B cell (primary cell): ENCODE measurements around the gene TRAPPC1. TPM values are rescaled to one million over a fixed set of nuclear protein-coding genes. Genes with fewer than 3 reads are reported as not detected.
"Not testable (repeated sequence)": the region's sequence is repeated elsewhere in the genome, so short reads cannot be mapped to it uniquely, and the experiment has no call there.

Experiments
- ATAC-seq: fragments of 200-7000 bp; cut with Tn5 transposase; one replicate; pipeline ENCODE4 v1.10.0; 2021; ENCODE audit warnings: low read depth, mild to moderate bottlenecking, moderate number of reproducible peaks, moderate library complexity
- CTCF ChIA-PET: fragments of 350-600 bp; sonication (Branson Sonifier 250); formaldehyde crosslinking; loops from one replicate; lab custom pipeline; 2021; ENCODE audit warnings: antibody characterized with exemption, inconsistent platforms; lab: Charles Lee
- POLR2A ChIA-PET: fragments of 350-600 bp; sonication (Branson Sonifier 250); formaldehyde crosslinking; loops from one replicate; lab custom pipeline; 2021; ENCODE audit warnings: antibody characterized with exemption; lab: Charles Lee
- DNase-seq: peaks from one replicate; pipeline ENCODE4 v3.0.0; 2013
- H2AFZ ChIP-seq: 2 replicates; pipeline ENCODE4 v1.6.1; 2012; ENCODE audit warnings: mild to moderate bottlenecking, low read depth, low read length; ENCODE audit not compliant: insufficient read depth, poor library complexity, severe bottlenecking
- H3K27ac ChIP-seq, 2 donors: 1 replicate in 1 of 2; 2 replicates in 1 of 2; pipeline ENCODE4 v1.5.1; 2012 to 2013; ENCODE audit warnings: low read length in 2 of 2, mild to moderate bottlenecking in 2 of 2, moderate library complexity in 1 of 2
- H3K27me3 ChIP-seq, 4 experiments: fragments of 200-600 bp in 1 of 4; sonication (generic) in 1 of 4; replicated peaks in 1 of 4; 1 replicate in 2 of 4; 2 replicates in 2 of 4; pipeline versions ENCODE4 v1.6.1 to v1.7.0; 2013 to 2016; ENCODE audit warnings: low read length in 3 of 4, mild to moderate bottlenecking in 2 of 4, mixed read lengths in 1 of 4, moderate library complexity in 1 of 4; ENCODE audit not compliant: insufficient read depth in 4 of 4, control insufficient read depth in 3 of 4; ENCODE audit errors: control extremely low read depth in 1 of 4
- H3K36me3 ChIP-seq, 2 experiments: replicated peaks in 1 of 2; 1 replicate in 1 of 2; 2 replicates in 1 of 2; pipeline versions ENCODE4 v1.6.1 to v1.7.1; 2013; ENCODE audit warnings: low read length in 1 of 2; ENCODE audit not compliant: insufficient read depth in 2 of 2, control insufficient read depth in 1 of 2; ENCODE audit errors: control extremely low read depth in 1 of 2, extremely low read depth in 1 of 2
- H3K4me1 ChIP-seq, 2 donors: fragments of 200-600 bp in 1 of 2; sonication (generic) in 1 of 2; 1 replicate in 1 of 2; 2 replicates in 1 of 2; pipeline versions ENCODE4 v1.5.1 to v1.6.1; 2013 to 2017; ENCODE audit warnings: low read length in 2 of 2; ENCODE audit not compliant: control insufficient read depth in 2 of 2, insufficient read depth in 2 of 2
- H3K4me2 ChIP-seq: replicated peaks from 2 replicates; pipeline ENCODE3; 2012; ENCODE audit warnings: mild to moderate bottlenecking, low read depth, low read length; ENCODE audit not compliant: poor library complexity, severe bottlenecking
- H3K4me3 ChIP-seq, 5 experiments: fragments of 200-600 bp in 1 of 5; sonication (generic) in 1 of 5; 1 replicate in 3 of 5; 2 replicates in 2 of 5; pipeline versions ENCODE4 v1.5.1 to v1.7.0; 2011 to 2016; ENCODE audit warnings: low read length in 4 of 5, mild to moderate bottlenecking in 4 of 5, low read depth in 2 of 5, control low read depth in 1 of 5, moderate library complexity in 1 of 5; ENCODE audit not compliant: insufficient read depth in 1 of 5; ENCODE audit errors: control extremely low read depth in 1 of 5, extremely low read depth in 1 of 5
- H3K79me2 ChIP-seq: fragments of 200-600 bp; sonication (generic); one replicate; pipeline ENCODE4 v1.6.0; 2016; ENCODE audit warnings: low read length; ENCODE audit not compliant: control insufficient read depth, insufficient read depth
- H3K9ac ChIP-seq: fragments of 200-600 bp; sonication (generic); 2 replicates; pipeline ENCODE4 v1.6.1; 2017; ENCODE audit warnings: mild to moderate bottlenecking, low read length, moderate library complexity
- H3K9me3 ChIP-seq, 3 donors: one replicate each; pipeline versions ENCODE4 v1.6.1 to v1.7.1; 2013; ENCODE audit warnings: low read length in 2 of 3; ENCODE audit not compliant: control insufficient read depth in 2 of 3, insufficient read depth in 1 of 3; ENCODE audit errors: control extremely low read depth in 1 of 3
- H4K20me1 ChIP-seq: 2 replicates; pipeline ENCODE4 v1.6.0; 2012; ENCODE audit warnings: mild to moderate bottlenecking, low read length; ENCODE audit not compliant: insufficient read depth, control insufficient read depth, poor library complexity, severe bottlenecking
- H3K27ac Mint-ChIP-seq: one replicate; pipeline ENCODE4 v1.8.0; 2021; ENCODE audit warnings: mixed read lengths
- H3K27me3 Mint-ChIP-seq: one replicate; pipeline ENCODE4 v1.8.0; 2021; ENCODE audit warnings: mixed read lengths
- H3K4me1 Mint-ChIP-seq: one replicate; pipeline ENCODE4 v1.8.0; 2021; ENCODE audit warnings: mixed read lengths
- H3K4me3 Mint-ChIP-seq: one replicate; pipeline ENCODE4 v1.8.0; 2021; ENCODE audit warnings: mixed read lengths
- H3K9me3 Mint-ChIP-seq: one replicate; pipeline ENCODE4 v1.8.0; 2022; ENCODE audit warnings: mixed read lengths; ENCODE audit not compliant: insufficient read depth
- EZH2 ChIP-seq: IDR thresholded peaks from 2 replicates; pipeline ENCODE4 v1.6.1; 2012; ENCODE audit warnings: borderline replicate concordance, low read depth, mild to moderate bottlenecking, moderate library complexity, low read length; ENCODE audit not compliant: insufficient read depth, poor library complexity, severe bottlenecking
- WGBS: methylation state at CpG from one replicate; pipeline ENCODE4 v1.1.5; 2013; ENCODE audit warnings: missing lambda C conversion rate; ENCODE audit not compliant: insufficient coverage; 5-methylcytosine and 5-hydroxymethylcytosine counted together
- intact Hi-C: fragments of 100-400 bp; cut with micrococcal nuclease; formaldehyde crosslinking; loops from one replicate; pipeline ENCODE4 v1.10.0; 2022
- polyA plus RNA-seq: library from polyadenylated mRNA; depleted of rRNA; stranded (reverse); fragments of >200 nt; gene quantifications from 2 replicates; pipeline ENCODE4 v1.2.3, GENCODE V29; 2012
- total RNA-seq, 2 donors: library from RNA; stranded (reverse); fragments of 120-200 nt in 1 of 2; gene quantifications; 1 replicate in 1 of 2; 2 replicates in 1 of 2; pipeline versions ENCODE4 v1.2.3 to v1.2.4, GENCODE V29; 2013 to 2022
- TF ChIP-seq, protein P1 (sequence below): fragments of 200-600 bp; IDR thresholded peaks from one replicate; pipeline ENCODE4 v1.8.0; 2022; ENCODE audit warnings: antibody characterized with exemption, mild to moderate bottlenecking

TRAPPC1 gene
- total and polyA plus RNA-seq, 2 donors (not counting 1 experiment from before 2014, with no cell fraction given) = 118 to 173 TPM

DNA sequence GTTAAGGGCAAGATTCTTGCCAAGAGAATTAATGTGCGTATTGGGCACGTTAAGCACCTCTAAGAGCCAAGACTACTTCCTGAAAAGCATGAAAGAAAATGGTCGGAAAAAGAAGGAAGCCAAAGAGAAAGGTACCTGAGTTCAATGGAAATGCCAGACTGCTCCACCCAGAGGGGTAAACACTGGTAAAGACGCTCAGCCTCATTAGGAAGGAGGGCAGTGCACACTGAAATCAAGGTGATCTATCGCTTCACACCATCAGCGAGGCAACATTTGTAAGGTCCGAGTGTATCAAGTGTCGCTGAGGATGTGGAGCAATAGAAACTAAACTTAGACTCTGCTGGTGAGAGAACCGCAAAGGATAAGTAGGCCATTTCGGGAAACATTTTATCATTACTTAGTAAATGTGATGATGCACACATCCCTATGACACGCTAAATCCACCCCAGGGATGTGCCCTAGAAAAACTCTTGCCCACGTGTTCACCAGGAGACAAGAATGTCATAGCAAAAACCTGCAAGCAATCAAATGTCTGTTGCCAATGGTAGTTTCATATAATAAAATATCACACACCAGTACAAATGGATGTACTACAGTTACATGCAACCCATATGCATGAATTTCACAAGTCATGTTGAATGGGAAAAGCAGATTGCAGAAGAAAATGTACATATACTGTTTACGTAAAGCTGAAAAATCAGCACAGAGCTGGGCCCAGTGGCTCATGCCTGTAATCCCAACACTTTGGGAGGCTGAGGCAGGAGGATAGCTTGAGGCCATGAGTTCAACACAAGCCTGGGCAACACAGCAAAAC lies 23.9 kb upstream of the TRAPPC1 start:
- Mint-ChIP-seq H3K27me3 (peaks cover 9% of the 10 kb centered on the region), H3K4me3 (no peak overlapping the region), H3K9me3 (no peaks in the 10 kb centered on the region), H3K27ac (no peak overlapping the region), H3K4me1 (peaks cover 9% of the 10 kb centered on the region)
- Histone ChIP-seq H3K79me2 (no peaks in the 10 kb centered on the region), H2AFZ (no peak overlapping the region), H3K9me3 (no peaks in the 10 kb centered on the region), H3K4me3 (no peak overlapping the region), H3K27ac (no peak overlapping the region), H3K4me2 (no peak overlapping the region), H3K36me3 (no peaks in the 10 kb centered on the region), H4K20me1 (no peaks in the 10 kb centered on the region), H3K9ac (no peak overlapping the region), H3K27me3 (no peaks in the 10 kb centered on the region), H3K4me1 (peaks cover 8 to 9% of the 10 kb centered on the region in 2 donors)
- ATAC-seq = no peak
- 82% methylated on average over 8 of the region's 13 CpGs for WGBS
- CTCF ChIA-PET = no interaction called here
- intact Hi-C loops = no loop called here
- DNase-seq = no peak
- POLR2A ChIA-PET = interaction anchor here (0.7 kb wide), 1 partner anchor 181 kb away, joined by 7 read pairs; no protein-coding TSS in a partner anchor
- TF ChIP-seq, protein P1, sequence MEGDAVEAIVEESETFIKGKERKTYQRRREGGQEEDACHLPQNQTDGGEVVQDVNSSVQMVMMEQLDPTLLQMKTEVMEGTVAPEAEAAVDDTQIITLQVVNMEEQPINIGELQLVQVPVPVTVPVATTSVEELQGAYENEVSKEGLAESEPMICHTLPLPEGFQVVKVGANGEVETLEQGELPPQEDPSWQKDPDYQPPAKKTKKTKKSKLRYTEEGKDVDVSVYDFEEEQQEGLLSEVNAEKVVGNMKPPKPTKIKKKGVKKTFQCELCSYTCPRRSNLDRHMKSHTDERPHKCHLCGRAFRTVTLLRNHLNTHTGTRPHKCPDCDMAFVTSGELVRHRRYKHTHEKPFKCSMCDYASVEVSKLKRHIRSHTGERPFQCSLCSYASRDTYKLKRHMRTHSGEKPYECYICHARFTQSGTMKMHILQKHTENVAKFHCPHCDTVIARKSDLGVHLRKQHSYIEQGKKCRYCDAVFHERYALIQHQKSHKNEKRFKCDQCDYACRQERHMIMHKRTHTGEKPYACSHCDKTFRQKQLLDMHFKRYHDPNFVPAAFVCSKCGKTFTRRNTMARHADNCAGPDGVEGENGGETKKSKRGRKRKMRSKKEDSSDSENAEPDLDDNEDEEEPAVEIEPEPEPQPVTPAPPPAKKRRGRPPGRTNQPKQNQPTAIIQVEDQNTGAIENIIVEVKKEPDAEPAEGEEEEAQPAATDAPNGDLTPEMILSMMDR = no peak
- TF ChIP-seq EZH2 = no peak

GRCh38 chr17:7953266-7953665 lies 21.5 kb upstream of the TRAPPC1 start:
- H3K4me2 ChIP-seq, DNase-seq, H3K9me3 Mint-ChIP-seq, H3K9me3 ChIP-seq, H3K4me1 ChIP-seq, H3K36me3 ChIP-seq, H2AFZ ChIP-seq, H3K27ac Mint-ChIP-seq, intact Hi-C loops, H3K4me3 Mint-ChIP-seq, H3K4me3 ChIP-seq, H3K27ac ChIP-seq, H4K20me1 ChIP-seq, H3K27me3 Mint-ChIP-seq, H3K9ac ChIP-seq, H3K79me2 ChIP-seq, H3K27me3 ChIP-seq, ATAC-seq: not testable (repeated sequence)
- over 99% methylated on average over 13 of the region's 13 CpGs for WGBS
- ChIA-PET CTCF (interaction anchor here (2.2 kb wide), 1 partner anchor 37 kb away, joined by 12 read pairs; no protein-coding TSS in a partner anchor), POLR2A (interaction anchor here (0.6 kb wide), 1 partner anchor 1122 kb away, joined by 3 read pairs; no protein-coding TSS in a partner anchor)
- H3K4me1 Mint-ChIP-seq = peaks cover 11% of the 10 kb centered on the region
